PFSK-1 (cell line): ENCODE results near the gene MRTFA.

Experiments
- POLR2AphosphoS5 ChIP-seq: IDR thresholded peaks from 2 replicates; pipeline ENCODE4 v1.6.1; 2012; ENCODE audit warnings: low read depth, mild to moderate bottlenecking, control low read depth, low read length, moderate library complexity
- SIN3A ChIP-seq: IDR thresholded peaks from 2 replicates; pipeline ENCODE4 v1.6.1; 2012; ENCODE audit warnings: mild to moderate bottlenecking, low read length, moderate library complexity, borderline replicate concordance; ENCODE audit not compliant: insufficient read depth
- TAF1 ChIP-seq: IDR thresholded peaks from 2 replicates; pipeline ENCODE4 v1.6.1; 2012; ENCODE audit warnings: low read length, control low read depth, borderline replicate concordance; ENCODE audit not compliant: insufficient read depth
- TF ChIP-seq, protein P1 (sequence below), 2 experiments: IDR thresholded peaks; 2 replicates each; pipeline versions ENCODE4 v1.6.1 to v1.8.0; 2011 to 2012; ENCODE audit warnings: low read depth in 2 of 2, low read length in 2 of 2, control low read depth in 1 of 2, inconsistent platforms in 1 of 2, mild to moderate bottlenecking in 1 of 2, moderate library complexity in 1 of 2; ENCODE audit not compliant: insufficient read depth in 1 of 2

- no peak for TF ChIP-seq TAF1
- no peak for TF ChIP-seq POLR2AphosphoS5
- no peak for TF ChIP-seq SIN3A
- TF ChIP-seq, protein P1, sequence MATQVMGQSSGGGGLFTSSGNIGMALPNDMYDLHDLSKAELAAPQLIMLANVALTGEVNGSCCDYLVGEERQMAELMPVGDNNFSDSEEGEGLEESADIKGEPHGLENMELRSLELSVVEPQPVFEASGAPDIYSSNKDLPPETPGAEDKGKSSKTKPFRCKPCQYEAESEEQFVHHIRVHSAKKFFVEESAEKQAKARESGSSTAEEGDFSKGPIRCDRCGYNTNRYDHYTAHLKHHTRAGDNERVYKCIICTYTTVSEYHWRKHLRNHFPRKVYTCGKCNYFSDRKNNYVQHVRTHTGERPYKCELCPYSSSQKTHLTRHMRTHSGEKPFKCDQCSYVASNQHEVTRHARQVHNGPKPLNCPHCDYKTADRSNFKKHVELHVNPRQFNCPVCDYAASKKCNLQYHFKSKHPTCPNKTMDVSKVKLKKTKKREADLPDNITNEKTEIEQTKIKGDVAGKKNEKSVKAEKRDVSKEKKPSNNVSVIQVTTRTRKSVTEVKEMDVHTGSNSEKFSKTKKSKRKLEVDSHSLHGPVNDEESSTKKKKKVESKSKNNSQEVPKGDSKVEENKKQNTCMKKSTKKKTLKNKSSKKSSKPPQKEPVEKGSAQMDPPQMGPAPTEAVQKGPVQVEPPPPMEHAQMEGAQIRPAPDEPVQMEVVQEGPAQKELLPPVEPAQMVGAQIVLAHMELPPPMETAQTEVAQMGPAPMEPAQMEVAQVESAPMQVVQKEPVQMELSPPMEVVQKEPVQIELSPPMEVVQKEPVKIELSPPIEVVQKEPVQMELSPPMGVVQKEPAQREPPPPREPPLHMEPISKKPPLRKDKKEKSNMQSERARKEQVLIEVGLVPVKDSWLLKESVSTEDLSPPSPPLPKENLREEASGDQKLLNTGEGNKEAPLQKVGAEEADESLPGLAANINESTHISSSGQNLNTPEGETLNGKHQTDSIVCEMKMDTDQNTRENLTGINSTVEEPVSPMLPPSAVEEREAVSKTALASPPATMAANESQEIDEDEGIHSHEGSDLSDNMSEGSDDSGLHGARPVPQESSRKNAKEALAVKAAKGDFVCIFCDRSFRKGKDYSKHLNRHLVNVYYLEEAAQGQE (IDR thresholded peaks at IDR 0.05; ENCODE audit: insufficient read depth in 1 of 2, low read depth in 2 of 2, low read length in 2 of 2) = no peak
Measured at GRCh38 chr22:40376149-40376548, 260.4 kb downstream of the MRTFA start.
